ENCODE measurements around the gene CHEK2.
A peak's percentile ranks its signal among the peaks of the same experiment; 100 is the strongest.
"Not testable (repeated sequence)": the region's sequence is repeated elsewhere in the genome, so short reads cannot be mapped to it uniquely, and the experiment has no call there.

The CHEK2 gene

DNA sequence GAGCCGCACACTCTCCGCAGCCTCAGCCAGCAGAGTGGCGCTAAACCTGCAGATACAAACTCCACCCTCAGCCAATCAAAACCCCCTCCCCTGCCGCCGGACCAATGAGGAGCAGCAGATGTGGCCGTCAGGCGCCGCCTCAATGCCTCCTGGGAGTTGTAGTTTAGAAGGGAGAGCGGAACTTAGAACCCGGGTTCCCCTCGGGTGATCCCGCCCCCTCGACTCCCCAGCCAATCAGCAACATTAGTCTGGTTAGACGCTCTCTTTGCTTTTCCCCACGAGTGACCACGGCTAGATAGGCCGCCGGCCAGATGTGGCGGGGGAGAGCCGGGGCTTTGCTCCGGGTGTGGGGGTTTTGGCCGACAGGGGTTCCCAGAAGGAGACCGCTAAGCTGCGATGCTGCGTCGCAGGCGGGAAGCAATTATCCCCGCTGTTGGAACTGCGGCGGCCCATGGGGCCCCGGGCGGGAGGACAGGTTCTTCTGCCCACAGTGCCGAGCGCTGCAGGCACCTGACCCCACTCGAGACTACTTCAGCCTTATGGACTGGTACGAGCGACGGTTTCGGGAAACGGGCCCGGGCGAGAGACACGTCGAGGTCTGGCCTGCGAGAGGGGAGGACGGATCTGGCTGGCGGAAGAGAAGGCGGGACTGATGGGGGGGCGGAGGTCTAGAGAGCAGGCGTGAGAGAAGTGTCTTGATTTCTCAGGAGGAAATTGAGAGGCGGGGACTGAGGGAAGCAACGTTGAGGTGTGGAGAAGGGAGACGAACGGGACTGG lies at the start of gene CHEK2, which contains the start of gene HSCB:
Gene CHEK2 (minus strand): TSS at position 36 of the 777 bp plus-strand sequence. CDS start 7,099 bp downstream, outside the sequence.
Gene HSCB (plus strand): TSS at position 255 of the 777 bp plus-strand sequence. CDS start 57 bp downstream, at position 312.
- FAIRE-seq = peak; percentile 99

DNA sequence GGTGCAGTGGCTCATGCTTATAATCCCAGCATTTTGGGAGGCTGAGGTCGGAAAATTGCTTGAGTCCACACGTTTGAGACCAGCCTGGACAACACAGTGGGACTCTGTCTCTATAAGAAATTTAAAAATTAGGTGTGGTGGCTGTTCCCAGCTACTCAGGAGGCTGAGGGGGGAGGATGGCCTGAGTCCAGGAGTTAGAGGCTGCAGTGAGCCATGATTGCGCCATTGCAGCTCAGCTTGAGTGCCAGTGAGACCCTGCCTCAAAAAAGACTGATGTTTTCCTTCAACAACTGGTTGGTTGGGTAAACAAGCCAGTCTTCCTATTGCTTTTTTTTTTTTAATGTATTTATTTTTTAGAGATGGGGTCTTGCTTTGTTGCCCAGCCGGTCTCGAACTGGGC lies 49.5 kb upstream of the CHEK2 start:
- FAIRE-seq = no peak

DNA sequence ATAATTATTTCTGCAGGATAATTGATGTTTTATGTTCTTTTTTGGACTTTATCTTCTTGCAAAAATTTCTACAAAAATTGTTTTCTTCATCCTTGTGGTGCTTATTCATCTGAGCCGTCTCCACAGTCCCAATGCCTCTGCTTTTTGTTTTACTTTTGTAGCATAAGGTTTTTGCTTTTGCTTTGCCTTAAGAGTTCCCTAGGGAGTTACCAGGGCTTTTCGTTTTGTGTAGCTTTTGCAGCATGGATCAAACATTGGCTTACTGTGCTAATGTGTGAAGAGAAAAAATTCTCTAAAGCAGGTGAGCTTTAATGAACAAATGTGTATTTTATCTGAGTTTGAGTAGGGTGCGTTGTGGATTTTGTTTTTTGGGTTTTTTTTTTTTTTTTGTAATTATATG lies 47.0 kb upstream of the CHEK2 start:
- FAIRE-seq = peak; percentile 11

DNA sequence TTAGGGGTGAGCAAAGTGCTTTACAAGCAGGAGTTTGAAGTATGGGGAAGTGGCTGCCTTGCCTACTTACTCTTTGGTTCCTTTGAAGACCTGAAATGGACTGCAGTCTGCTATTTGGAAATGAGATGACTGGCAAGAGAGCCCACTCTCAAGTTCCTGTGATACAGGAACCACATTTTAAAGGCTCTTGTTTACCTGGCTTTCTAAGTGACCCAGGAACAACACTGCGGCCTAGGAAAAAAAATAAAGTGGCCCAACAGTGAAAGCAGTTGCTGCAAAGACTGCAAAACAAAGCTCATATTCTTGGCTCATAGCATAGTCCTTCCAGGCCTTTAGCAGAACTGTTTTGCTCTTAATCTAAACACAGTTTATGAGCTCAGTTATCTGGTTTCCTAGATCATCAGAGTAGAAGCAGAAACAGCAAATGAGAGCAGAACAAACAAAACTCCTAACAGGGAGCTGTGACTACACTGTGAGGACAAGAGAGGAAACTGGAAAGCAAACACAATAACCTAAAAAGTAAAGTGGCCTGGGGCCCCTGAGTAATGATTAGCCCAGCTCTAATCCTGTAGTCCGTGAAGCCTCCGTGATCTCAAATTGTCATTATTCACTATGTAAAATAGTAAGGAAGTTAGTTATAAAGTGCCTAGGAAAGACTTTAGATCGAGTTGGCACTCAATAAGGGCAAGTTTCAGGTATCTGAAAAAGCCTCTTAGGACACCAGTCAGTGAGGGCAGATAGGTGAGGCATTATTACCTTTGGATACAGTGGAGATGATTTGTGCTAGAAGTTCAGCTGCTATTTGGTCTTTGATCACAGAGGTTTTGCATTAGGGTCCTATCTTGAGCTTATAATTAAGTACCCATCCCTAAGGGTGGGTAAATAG lies 42.4 kb upstream of the CHEK2 start:
- no peak for FAIRE-seq

DNA sequence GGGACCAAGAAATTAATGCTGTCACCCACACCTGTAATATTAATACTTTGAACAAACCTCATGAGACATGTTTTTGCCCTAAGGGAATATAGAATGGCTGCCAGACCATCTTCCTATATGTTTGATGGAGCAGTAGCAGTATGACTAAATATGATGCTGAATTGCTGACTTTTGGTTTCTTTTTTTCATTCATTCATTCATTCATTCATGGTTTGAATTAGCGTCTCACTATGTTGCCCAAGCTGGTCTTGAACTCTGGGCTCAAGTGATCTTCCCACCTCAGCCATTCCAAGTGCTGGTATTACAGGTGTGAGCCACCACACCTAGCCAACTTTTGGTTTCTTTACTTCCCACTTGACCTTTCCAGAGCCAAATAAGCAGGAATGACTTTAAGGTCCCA lies 38.7 kb upstream of the CHEK2 start:
- FAIRE-seq = no peak

DNA sequence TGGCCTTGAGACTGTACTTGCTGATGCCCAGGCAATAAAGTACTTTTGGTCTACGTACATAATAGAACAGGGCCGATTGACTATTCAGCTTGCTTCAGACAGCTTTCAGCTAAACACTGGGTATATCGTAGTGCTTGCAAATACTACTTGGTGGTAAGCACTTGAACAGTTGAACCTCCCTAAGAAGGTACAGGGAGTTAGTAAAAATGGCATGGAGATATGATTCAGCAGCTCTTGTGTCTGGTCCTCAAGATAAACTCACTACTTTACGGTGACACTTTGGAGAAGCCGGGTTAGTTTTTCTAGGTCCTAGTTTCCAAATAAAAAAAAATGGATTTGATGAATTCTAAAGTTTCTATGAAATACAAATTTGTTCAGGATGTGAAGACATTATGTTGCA lies 38.2 kb upstream of the CHEK2 start:
- no peak for FAIRE-seq

DNA sequence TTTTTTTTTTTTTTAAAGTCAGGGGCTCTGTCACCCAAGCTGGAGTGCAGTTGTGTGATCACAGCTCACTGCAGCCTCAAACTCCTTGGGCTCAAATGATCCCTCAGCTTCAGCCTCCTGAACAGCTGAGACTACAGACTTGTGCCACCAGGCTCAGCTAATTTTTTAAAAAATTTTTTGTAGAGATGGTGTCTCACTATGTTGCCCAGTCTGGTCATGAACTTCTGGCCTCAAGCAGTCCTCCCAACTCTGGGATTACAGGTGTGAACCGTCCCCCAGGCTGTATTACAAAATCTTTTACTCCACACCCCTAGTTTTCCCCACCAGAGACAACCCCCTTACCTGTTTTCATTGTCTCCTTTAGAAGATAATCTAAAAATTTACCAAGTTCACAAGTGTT lies 32.8 kb upstream of the CHEK2 start:
- no peak for FAIRE-seq

DNA sequence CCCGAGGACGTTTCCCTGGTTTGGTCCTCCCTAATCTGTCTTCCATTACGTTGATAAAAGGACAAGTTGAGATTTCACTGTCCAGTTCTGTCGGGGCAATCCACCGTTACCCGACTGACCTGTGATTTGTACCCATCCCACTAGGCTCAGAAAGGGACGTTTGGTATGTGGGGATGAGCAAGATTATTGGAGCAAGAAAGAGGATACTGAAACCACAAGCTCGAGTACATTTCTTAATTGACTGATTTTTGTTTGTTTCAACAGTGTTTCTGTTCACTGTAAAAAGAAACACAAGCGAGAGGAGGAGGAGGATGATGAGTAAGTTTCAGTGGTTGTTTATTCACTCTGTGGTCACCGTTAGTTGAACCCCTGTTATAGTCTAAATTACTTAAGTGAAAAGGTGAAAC lies 31.8 kb upstream of the CHEK2 start:
- FAIRE-seq = no peak

DNA sequence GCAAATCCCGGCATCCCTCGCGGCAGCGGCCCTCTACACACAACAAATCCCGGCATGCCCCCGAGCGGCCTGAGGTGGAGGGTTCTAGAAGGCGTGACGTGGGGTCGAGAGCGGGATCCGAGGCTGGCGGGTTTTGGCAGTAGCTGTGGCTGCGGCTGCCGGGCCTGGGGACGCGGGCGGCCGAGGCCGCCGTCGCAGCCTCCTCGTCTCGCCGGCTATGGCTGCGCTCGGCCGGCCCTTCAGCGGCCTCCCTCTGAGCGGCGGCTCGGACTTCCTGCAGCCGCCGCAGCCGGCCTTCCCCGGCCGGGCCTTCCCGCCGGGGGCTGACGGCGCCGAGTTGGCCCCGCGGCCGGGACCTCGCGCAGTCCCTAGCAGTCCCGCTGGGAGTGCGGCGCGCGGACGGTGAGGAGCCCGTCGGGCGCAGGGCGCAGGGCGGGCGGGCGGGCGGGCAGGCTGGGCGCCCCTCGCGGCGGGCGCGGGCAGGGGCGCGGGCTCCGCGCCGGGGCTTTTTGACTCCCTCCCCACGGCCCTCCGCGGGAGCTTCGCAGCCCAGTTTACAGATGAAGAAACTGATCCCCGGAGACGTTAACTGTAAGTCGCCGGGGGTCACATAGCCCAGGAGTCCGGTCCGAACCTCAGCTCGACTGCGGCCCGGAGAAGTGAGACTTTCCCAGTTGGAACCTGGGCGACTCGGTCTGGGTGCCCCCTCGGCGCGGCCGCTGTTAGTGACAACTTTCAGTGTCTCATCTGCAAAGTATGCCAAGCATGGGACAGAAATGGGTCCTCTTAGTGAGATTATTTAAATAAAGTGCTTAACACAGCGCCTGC lies 31.2 kb upstream of the CHEK2 start, which contains the start of gene CCDC117:
Gene CCDC117 (plus strand): TSS at position 63 of the 828 bp plus-strand sequence. CDS start 155 bp downstream, at position 218.
- no peak for FAIRE-seq

DNA sequence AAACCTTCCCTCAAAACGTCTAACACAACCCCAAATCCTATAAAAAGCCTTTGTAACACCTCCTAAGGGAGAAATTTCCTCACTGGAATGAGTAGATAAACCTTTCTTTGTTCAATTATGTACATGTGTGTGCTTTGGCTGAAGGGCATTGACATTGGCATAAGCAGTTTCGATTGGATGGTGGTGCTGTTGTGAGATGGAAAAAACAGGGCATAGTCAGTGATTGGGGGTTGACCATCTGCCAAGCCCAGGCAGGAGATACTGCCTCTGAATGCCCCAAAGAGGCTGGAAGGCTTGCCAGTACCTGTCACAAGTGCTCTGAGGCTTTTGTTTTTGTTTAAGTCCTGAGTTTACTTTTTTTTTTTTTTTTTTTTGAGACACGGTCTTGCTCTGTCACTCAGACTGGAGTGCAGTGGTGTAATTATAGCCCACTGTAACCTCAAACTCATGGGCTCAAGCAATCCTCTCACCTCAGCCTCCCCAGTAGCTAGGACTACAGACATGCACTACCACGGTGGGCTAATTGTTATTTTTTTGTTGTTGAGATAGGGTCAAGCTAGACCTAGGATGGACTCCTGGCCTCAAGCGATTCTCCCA lies 29.7 kb upstream of the CHEK2 start:
- FAIRE-seq = no peak

DNA sequence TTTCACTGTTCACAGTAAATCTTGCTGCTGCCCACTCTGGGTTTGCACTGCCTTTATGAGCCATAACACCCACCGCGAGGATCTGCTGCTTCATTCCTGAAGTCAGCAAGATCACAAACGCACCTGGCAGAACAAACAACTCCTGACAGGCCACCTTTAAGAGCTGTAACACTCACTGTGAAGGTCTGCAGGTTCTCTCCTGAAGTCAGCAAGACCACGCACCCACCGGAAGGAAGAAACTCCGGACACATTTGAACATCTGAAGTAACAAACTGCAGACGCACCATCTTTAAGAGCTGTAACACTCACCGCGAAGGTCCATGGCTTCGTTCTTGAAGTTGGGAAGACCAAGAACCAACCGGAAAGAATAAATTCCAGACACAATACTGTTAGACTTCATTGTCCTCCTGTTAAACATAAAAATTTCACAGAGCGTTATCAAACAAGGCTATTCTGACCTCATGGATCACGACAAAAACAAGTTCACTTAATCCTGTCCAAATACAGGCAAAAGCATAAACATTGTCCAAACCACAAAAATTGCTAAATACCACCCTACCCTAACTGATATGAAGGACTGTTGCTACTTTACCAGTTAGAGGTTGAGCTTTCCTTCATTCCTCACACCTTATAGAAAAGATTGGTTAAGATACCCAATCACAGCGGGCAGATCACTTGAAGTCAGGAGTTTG lies 27.9 kb upstream of the CHEK2 start:
- FAIRE-seq = no peak

DNA sequence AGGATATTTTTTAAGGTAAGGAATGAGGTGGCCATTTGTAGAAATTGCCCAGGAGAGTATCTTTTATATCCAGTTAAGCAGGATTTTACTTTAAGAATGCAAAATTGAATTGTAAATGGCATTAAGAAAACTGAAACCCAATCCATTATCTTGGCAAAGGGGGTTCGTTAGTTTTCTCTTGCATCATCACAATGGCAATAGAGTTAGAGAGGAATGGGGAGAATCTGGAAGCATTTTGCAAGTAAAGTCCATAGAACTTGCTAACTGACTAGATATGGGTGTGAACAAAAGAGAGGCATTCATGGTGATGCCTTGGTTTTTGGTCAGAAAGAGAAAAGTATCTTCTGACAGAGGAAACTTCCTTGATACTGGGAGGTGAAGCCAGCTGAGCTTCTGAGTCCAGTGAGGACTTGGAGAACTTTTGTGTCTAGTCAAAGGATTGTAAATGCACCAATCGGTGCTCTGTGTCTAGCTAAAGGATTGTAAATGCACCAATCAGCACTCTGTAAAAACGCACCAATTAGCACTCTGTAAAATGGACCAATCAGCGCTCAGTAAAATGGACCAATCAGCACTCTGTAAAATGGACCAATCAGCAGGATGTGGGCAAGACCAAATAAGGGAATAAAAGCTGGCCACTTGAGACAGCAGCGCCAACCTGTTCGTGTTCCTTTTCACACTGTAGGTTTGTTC lies 27.2 kb upstream of the CHEK2 start:
- no peak for FAIRE-seq

DNA sequence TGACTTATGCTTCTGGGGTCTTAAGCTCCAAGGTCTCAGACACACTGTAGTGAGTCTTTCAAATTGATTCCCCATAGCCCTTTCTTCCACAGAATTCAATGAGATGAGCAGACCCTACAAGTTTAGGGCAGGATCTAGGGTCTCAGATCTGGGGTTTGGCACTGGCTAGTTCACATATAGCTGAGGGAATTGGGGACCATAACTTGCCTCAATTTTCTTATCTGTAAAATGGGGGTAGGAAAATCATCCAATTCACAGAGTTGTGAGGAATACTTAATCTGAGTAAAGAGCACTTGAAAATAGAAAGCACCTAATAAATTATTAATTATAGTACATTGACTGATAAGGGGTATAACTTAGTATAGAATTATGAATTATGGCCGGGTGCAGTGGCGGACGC lies 25.0 kb upstream of the CHEK2 start:
- no peak for FAIRE-seq

DNA sequence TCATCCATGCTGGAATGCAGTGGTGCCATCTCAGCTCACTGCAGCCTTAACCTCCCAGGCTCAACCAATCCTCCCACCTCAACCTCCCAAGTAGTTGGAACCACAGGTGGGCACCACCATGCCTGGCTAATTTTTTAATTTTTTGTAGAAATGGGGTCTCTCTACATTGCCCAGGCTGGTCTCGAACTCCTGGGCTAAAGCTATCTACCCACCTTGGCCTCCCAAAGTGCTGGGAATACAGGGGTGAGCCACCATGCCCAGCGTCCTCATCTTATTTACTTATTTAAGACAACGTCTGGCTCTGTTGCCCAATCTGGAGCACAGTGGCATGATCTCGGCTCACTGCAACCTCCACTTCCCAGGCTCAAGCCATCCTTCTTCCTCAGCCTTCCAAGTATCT lies 20.4 kb upstream of the CHEK2 start:
- not testable (repeated sequence) for FAIRE-seq

DNA sequence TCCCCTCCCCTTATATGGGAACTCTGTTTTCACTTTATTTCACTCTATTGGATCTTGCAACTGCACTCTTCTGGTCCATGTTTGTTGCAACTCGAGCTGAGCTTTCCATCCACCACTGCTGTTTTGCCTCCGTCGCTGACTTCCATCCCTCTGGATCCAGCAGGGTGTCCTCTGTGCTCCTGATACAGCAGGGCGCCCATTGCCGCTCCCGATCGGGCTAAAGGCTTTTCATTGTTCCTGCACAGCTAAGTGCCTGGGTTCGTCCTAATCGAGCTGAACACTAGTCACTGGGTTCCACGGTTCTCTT lies 19.8 kb upstream of the CHEK2 start:
- no peak for FAIRE-seq

DNA sequence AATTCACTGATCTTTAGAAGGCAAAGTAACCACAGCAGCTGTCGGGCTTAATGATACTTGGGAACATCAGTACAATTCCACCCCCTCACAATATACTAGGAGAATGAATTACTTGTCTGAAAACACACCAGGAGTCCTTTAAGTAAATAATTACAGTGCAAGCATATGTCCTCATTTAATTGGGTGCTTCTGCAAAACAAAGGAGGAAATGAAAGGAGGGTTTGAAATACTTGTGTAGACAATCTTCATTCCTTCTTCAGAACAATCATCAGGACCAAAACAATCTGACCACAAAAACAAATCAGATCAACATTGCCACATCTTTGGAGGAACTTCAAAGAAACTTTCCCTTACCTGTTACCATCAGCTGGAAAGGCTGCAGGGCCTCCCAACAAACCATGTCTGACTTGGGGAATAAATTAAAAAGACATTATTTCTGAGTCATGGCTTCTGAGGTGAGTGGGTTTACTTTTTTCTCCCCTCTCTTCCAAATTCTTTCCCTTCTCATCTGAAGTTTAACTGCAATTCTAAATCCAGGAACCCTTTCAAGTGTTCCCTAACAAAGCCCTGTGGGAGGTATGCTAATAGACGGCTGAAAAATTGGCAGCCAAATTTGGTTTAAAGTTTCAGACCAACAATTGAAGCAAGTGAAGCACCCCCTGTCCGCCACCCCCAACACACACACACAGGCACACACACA lies 18.4 kb upstream of the CHEK2 start:
- no peak for FAIRE-seq

DNA sequence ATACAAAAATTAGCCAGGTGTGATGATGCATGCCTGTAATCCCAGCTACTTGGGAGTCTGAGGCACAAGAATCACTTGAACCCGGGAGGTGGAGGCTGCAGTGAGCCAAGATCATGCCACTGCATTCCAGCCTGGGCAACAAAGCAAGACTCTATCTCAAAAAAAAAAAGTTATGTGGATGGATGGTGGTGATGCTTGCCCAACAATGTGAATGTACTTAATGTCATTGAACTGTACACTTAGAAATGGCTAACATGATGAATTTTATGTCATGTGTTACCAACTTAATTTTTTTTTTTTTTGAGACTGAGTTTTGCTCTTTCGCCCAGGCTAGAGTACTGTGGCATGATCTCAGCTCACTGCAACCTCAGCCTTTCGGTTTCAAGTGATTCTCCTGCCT lies 12.9 kb upstream of the CHEK2 start:
- FAIRE-seq = not testable (repeated sequence)

DNA sequence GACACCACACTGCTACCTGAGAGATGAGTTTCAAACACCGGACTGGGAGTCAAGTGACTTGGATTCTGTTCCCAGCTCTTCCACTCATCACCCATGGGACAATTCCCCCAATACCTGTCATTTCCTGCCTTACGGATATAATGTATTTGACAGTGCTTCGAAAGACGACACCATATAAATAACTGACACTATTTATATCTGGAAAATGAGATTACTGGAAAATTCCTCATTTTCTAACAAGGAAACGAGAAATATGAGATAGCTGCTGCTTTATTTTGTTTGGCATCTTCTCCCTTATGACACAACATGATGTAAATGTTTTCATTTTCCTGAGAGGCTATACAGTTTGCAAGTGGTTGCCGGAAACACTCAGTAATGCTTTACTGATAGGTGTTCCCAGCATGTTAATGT lies 8.9 kb upstream of the CHEK2 start:
- FAIRE-seq = no peak

DNA sequence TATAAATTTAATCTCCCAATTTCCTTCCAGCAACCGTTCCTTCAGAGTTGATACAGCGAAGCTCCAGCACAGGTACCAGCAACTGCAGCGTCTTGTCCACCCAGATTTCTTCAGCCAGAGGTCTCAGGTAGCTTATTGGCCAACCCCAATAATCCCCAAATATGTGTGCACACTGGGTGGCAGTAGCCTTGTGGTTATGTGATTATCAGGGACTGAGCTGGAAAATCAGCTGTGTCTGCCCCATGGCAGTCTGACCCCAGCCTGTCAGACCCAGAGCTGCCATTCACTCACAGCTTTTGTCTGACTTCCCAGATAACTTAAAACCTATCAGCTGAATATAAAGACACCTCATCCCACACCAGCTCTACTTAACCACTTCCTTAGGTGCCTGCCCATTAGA lies 2.2 kb upstream of the CHEK2 start:
- no peak for FAIRE-seq

DNA sequence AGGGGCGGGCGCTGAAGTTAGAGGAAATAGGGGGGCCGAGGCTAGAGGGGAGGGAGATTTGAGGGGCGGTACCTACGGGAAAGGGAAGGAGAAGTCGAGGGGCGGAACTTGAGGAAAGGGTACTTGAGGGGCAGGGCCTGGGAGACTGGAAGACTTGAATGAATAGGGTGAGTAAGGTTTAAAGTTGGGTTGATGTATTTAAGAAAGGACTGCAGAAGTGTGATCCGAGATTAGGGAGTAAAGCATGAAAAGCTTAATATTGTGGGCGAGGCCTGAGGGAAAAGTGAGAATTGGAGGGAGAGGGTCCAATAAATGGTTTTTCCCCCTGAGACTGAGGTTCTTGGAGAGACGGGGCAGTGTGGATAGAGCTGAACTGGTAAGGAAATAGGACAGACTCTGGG lies 942 bp upstream of the CHEK2 start:
- peak; percentile 98 for FAIRE-seq

All from G401.6 (cell line).